DMS153 (cell line): ENCODE data around the gene ACOT13.
"Not testable (repeated sequence)": the region's sequence is repeated elsewhere in the genome, so short reads cannot be mapped to it uniquely, and the experiment has no call there.

Source experiments
- DNase-seq: peaks from one replicate; lab custom pipeline; 2025; lab: John Stamatoyannopoulos, UW

The ACOT13 gene

DNA sequence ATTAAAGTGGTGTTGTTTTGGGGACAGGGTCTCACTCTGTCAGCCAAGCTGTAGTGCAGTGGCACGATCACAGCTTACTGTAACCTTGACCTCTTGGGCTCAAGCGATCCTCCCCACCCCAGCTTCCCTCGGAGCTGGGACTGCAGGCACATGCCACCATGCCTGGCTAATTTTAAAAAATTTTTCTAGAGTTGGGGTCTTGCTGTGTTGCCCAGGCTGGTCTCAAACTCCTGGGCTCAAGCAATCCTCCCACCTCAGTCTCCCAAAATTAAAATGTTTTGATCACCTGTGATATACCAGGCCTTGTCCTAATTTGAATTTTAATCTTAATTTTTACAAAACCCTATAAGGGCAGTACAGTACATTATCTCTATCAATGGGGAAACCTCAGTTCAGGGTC is 25.5 kb downstream of the ACOT13 start:
- DNase-seq: no peak

DNA sequence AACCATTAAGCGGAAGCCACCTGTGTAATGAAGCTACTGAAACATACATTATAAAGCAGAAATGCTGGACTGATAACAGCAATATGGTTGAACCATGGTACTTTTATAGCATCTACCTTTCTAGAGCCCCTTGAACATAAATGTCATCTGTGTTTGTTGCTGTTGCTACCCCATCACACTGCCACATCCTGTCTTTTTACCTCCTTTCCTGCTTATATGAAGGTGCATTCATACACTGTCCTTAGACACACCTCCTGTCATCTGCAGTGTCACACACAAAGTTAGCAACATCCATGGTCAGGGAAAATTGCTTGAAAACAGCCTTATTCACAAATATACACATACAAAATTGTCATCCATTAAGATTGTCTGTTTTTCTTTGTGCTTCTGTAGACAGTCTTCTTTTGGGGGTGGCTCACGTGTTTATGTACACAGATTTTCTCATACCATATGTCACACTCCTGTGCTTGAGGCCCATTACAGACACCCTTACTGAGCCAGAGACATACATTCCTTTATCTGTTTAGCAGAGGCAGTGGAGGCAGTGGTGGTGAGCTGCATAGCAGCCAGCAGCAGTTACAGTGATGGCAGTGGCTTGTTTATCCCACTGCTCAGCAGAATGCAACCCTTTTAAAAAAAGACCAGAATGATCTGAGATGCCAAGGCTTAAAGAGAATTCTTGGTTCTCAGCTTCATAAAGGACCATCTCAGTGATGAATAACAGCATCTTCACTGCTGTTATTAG is 26.1 kb downstream of the ACOT13 start:
- no peak for DNase-seq

DNA sequence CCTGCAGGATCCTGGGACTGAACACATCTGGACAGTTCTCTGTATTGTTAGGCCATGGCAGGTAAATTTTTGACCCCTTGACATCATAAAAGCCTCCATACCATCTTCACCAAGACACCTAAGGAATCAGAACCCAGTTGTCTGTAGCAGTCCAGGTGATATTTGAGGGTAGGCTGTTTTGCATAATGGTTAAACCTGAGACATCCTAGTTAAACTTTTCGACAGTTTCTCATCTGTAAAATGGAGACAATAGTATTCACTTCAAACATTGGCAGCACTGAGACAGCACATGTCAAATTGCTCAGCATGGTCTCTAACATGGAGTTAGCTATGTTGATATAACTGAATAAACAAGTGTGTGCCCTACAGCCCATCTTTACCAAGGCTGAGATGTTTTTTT is 27.3 kb downstream of the ACOT13 start:
- DNase-seq: no peak

DNA sequence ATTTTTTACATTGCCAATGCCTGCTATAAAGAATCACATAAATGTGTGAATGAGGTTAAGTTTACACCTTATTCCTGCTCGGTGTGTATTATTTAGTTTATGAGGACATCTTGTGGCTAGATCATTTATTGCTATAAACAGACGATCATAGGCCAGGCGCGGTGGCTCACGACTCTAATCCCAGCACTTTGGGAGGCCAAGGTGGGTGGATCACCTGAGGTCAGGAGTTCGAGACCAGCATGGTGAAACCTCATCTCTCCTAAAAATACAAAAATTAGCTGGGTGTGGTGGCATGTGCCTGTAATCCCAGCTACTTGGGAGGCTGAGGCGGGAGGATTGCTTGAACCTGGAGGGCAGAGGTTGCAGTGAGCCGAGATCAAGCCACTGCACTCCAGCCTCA is 28.8 kb downstream of the ACOT13 start:
- peak; percentile 24 for DNase-seq

DNA sequence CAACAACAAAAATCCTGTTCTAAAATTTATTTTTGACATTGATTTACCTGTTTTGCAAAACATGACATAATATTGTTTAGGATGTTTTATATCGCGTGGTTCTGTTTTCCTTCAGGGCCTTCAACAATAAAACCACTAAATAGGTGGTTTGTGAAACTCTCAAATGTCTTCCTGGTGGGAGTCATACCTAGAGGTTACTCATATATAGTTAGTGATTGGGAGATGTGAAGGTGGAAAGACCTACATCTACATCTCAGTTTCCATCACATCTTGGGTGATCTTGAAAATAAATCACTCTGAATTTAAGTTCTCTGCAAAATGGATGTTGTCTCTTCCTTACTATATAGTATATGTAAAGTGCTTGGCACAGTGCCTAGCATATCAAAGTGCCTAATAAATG is 29.2 kb downstream of the ACOT13 start:
- DNase-seq: no peak

DNA sequence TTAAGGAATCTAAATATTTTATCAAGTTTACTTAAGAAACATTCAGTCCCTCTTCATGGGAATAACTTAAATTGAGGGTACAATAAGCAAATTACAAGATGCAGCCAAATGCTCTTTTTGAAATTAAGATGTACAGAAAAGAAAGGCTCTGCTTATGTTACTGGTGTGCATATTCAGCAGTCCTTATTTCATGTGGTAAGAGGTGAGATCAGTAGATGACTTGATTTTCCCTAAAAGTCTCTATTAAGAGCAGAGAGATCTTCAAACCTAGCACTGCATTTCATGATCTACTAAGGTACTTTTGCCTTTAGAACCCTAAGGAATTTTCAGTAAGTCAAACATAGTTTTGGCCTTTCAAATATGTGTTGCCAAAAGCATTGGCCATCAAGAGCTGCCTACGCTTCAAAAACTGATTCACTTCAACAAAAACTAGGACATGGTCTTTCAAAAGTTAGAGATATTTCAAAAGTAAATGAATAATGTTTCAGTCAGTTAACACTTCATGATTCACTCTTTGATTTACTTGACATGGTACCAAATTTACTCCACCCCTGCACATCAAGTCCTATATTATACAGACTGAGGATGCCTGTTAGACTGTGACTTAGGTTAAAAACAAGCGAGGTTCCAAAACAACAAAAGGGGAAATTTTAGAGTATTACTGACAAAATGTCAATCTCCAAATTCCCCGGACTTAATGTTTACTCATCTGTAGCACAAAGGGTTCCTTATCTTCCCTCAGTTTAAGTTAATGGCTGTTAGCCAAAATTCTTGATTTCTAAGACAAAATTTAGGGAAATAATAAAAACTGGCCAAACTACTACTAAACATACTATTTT is 32.9 kb downstream of the ACOT13 start:
- no peak for DNase-seq

DNA sequence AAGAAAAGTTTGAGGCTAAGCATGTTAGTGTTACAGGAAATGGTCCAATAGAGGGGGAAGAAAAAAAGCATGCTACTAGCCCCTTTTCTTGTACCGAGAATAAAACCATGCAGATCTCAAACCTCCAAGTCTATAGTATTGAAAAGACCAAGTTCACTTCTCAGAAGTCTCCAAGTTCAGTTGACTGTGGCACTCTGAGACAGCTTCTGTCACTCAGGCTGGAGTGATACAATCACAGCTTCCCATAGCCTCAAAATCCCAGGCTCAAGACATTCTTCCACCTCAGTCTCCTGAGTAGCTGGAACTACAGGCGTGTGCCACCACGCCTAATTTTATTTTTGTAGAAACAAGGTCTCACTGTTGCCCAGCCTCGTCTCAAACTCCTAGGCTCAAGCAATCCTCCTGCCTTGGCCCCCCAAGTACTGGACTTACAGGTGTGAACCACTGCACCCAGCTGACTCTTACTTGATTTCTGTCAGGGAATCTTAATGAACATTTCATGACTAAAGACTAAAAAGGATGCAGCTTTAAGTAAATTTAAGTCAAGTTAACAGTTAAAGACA is 35.9 kb downstream of the ACOT13 start:
- DNase-seq: no peak

DNA sequence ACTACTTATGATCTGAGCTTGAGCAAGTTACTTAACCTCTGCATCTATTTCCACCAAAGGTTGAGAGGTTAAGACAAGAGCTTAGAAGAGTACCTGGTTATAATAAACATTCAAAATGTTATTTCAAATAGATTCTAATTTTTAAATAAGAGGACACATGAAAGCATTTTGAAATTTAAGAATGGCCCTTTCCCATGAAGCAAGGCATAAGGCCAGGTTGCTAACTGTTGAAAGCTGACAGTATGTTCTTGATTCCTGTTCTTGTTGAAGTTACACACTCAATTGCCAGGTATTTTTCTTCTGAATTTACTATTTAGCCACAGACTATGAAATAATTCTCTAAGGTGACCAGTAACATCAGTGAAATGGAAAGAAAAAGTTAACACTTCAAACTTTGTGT is 37.6 kb downstream of the ACOT13 start:
- no peak for DNase-seq

DNA sequence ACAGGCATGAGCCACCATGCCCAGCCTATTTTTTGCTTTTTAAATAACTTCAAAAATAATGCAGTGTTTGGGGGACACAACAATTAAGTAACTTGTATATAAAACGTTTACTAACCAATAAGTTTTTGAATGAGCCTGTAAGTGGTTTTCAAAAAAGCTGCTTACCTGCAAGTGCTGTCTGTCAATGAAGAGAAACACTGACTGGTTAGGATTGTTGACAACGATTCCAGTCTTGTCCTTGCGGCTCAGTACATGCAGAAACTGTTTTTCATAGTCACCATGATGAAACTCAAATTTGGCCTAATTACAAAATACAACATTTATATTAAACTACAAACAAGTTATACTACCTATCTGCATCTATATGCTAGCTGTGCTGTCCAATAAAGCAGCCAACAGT is 41.7 kb downstream of the ACOT13 start:
- DNase-seq: no peak

DNA sequence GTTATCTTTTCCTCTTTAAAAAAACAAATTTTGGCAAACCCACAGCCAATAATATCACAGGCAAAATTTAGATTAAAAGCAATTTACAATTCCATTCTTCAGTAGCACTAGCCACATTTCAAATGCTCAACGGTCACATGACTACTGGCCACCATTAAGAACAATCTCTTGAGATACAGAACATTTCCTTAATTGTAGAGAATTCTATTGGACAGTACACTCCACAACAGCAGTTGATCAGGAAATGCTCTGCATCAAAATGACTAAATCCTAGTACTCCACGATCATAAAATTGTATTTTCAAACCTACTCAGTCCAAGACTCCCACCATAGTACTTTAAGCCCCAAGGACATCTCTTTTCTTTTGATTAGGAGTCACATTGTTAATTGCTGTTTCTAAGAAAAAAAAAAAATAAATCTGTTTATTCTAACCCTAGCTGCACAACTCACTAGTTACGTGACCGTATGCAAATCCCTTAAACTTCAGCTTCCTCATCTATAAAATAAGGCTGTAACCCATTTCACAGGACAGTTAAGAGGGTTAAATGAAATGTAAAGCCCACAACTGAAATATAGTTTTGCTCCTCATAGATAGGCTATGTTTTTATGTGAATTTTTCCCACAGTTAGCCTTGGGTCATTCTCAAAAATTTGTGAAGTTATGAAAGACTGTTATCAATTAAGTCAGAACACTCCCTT is 42.3 kb downstream of the ACOT13 start:
- no peak for DNase-seq

DNA sequence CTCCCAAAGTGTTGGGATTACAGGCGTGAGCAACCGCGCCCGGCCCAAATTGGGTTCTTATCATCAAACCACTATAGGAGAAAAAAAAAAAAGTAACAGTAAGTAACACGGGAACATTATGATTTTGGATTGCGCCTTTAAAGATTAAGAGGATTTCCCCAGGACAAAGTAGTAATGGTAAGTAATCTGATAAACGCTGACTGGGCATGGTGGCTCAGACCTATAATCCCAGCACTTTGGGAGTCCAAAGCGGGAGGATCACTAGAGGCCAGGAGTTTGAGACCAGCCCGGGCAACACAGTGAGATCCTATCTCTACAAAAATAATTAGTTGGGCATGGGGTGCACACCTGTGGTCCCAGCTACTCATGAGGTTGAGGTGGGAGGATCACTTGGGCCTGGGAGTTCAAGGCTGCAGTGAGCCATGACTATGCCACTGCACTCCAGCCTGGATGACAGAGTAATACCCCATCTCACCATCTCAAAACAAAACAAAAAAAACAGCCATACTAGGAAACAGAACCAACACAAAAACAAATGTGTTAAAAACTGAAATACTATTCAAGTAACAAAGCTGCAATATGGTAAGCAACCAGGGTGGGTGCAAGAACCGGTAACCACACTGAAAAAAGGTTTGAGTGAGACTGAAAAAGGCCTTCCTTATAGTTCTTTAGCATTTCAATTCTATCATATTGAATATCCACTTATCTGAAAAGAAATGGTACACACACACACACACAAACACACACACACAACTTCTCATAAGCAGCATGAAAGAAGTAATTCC is 43.8 kb downstream of the ACOT13 start:
- DNase-seq: no peak

DNA sequence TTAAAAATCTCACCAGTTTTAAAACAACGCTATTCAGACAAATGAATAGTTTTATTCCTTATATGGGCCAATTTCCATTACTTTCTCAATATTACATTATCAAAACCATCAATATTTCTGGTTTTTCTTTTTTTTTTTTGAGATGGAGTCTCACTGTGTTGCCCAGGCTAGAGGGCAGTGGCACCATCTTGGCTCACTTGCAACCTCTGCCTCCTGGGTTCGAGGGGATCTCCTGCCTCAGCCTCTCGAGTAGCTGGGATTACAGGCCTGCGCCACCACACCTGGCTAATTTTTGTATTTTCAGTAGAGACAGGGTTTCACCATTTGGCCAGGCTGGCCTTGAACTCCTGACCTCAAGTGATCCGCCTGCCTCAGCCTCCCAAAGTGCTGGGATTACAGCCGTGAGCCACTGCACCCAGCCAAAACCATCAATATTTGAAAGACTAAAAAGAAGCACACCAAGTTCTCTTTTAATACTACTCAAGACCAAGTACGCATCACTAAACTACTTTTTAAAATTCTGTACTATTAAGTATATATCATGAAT is 49.8 kb downstream of the ACOT13 start:
- DNase-seq: not testable (repeated sequence)

DNA sequence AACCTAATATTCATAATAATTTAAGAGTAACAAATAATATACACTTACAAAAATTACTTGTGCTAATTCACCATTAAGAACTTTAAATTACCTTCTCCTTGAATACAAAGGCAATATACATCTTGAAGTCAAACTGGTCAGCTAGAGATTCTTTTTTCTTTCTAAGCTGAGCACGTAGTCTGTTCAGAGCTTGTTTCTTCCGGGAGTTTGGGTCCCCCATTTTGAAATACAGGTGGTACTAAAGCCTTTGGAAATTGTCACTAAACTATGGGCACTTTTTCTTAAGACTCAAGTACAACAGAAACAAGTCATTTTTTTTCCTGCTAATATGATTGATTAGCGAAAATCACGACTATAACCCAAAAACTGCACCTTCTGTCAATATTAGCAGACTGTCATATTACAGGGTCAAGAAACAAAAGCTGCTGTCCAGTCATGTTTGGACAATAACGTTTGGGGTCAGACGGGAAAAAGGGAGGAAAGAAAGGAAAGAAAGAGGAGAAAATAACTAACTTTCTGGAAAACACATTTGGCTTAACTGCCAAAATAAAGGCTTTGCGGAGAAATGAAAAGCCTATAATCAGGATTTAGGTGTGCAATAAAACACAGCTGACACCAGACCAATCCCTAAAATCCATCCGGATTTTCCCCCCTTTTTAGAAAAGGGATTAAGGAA is 51.7 kb downstream of the ACOT13 start:
- no peak for DNase-seq

DNA sequence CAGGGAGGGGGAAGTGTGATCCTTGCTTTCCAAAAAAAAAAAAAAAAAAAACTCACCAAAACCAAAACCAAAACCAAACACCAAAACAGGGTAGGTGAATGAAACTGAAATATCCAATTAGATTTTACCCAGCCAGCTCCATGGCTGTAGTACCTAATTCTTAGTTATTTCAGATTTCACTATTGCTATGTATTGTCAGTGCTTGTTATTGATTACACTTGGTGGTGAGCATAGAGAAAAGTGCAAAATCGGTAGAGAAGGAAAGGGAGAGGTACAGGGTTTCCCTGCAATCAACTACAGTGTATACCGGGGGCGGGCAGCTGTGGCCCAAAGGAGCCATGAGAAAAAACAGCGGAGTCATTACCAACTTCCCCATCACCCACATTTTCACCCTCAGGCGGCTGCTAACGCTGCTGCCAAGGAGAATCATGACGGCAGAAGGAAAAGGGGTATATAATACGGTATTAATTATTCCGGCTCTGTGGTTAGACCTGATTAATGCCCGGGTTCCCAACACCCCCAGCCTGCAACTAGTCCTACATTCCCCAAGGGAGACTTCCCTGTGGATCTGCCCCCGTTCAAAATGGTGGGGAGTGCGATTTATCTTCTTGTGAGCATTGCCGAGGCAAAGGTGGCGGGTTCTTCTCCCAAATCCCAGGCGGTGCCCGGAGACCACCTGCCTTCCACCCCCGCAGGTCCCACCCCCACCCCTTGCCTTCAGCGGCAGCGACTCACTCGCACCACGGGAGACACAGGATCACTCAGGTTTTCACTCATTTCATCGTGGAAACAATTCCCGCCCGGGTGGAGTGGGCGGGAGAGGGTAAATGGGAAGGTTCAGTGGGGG is 52.5 kb downstream of the ACOT13 start, which contains the start of gene C6orf62:
C6orf62 (minus strand) TSS at position 30 of the 847 bp plus-strand sequence. CDS start 486 bp downstream, outside the sequence.
- no peak for DNase-seq

DNA sequence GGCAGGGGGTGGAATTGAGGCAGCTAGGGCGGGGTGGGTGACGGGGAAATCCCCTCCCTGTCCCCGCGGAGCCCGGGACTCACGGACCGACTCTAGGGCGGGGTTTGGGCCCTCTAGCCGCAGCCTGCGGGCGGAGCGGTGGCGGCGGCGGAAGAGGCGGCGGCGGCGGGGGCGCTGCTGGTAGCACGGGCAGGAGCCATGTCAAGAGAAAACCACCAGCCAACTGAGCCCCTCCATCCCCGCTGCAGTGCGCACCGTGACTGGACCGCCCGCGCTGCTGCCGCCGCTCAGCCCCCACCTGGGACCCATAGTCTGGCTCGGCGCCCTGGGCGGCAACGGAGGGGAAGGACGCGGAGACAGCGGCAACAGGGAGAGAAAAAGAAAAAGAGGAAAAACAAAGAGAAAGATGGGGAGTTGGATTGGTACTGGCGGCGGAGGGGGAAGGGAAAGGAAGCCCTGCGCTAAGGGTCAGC is 53.3 kb downstream of the ACOT13 start:
- DNase-seq: peak; percentile 19

DNA sequence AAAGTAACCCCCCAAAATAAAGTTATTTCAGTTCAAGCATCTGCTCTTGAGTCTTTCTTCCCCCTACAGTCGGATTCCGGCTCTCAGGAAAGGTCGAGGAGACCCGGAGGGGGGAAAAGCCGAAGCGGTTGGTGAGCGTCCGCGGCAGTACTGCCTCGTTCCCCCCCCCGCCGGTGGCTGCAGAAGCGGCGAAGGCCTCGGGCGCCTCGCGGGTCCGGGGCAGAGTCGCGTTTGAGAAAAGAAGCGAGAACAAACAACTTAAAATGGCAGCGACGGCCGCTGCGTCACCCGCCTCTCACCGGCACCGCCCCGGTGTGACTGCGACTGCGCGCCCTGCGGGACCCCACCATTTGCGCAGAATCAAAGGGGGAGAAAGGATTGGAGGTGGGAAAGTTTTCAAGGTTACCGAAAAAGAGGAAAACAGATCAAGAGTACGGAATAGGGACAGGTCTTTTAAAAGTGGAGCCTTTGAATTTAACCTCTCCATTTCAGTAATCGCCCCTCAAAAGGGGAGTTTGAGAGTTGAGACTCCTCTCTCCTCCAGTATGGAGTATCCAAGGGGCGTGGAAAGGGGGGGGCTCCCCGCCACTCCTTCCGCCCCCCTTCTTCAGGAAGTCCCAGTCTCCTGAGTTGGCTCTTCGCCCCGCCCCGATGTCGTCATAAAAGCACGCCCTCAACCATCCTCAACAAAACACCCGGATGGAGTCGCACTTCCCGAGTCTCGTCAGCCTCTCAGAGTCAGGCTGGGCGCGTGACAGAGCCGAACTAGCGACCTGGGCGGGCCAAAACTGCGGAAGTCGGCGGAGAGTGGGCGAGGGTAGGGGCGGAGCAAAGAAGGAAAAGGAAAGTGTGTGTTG is 54.0 kb downstream of the ACOT13 start:
- peak; percentile 99 for DNase-seq

DNA sequence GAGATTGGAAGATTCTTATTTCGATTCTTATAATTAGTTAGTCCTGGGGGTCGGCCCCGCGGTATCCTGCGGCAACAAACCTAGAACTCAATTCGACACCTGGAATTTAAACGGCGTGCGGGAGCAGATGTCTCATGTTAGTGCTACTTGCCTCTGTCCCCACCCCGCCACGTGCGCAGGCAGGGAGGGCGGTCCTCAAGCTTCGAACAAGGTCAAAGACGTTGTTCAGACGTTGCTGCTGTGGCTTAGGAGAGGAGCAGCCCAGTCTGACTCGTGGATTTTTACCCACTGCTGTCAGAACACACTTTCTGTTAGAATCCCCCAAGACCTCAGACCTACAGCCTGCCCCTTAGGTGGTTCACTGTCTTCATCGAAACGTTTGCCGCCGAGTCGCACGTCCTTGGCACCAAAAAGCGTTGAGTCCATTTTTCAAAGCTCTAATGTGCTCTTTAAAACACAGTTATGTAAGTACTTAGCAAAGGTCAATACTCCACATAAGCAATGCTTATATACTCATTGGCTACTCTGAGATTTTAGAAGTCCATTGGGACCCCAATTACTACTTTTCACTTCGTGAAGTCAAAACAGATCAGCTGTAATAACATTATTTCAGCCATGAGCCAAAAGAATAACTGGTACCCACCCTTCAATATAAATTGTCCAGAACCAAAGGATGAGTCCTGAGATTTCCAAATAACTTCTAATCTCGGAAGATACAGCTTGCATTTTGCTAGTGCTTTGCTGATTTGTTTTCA is 54.8 kb downstream of the ACOT13 start:
- peak; percentile 81 for DNase-seq

DNA sequence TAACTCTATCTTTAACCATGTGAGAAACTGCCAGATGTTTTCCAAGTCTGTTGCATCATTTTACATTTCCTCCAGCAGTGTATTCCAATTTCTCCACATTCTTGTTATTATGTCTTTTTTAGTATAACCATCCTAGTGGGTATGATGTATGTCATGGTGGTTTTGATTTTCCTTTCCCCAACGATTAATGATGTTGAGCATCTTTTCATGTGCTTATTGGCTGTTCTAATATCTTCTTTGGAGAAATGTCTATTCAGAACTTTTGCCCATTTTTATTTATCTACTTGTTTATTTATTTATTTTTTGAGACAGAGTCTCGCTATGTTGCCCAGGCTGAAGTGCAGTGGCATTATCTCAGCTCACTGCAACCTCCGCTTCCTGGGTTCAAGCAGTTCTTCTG is 56.4 kb downstream of the ACOT13 start:
- DNase-seq: no peak
